Cardiac septum (tissue), 1 donor: ENCODE measurements around the gene SH2D7. TPM values are rescaled to one million over a fixed set of nuclear protein-coding genes. Genes with fewer than 3 reads are reported as not detected.
A peak's percentile ranks its signal among the peaks of the same experiment; 100 is the strongest.

ENCODE experiments used
- DNase-seq: peaks from one replicate; pipeline ENCODE4 v3.0.0-alpha.2; 2020; ENCODE audit warnings: low spot score
- intact Hi-C: fragments of 100-400 bp; cut with DNase I; formaldehyde crosslinking; loops from one replicate; pipeline ENCODE4 v1.14.0; 2022
- total RNA-seq: library from RNA; stranded (reverse); fragmentation: NEBNext Ultra II Directional; extraction: Animal tissue kit (Norgen Biotek cat#: 25700); gene quantifications from one replicate; pipeline ENCODE4 v1.2.1, GENCODE V29; 2021
- donor health status: DM: no; HTN: no; CAD: no.

Gene SH2D7
- total RNA-seq, 1 donor from 2014 or later = not detected

DNA sequence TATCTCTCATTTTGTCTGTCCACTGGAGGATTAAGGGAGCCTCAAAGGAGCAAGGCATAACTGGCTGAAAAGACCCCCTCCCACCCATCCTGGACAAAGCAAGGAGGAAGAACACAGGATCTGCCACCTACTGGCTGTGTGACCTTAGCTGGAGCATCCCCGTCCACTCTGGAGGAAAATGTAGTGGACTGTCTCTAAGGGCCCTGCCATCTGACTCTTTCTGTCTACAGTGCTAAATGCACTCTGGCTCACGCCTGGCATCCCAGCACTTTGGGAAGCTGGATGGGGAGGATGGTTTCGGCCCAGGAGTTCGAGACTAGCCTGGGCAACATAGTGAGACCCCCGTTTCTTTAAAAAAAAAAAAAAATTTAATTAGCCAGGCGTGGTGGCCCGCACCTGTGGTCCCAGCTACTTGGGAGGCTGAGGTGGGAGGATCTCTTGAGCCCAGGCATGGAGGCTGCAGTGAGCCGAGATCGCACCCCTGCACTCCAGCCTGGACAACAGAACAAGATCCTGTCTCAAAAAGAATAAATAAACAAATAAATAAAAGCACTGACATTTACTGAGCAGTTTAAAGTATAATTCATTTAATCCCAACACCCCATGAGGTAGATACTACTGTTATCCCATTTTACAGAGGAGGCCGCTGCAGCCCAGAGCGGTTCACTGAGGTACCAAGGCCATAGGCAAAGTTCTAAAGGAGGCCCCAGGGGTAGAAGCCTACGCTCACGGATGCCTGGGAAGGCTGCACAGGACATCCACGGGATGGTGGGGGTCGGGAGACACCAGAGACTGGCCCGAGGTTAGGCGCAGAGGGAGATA is 15.9 kb upstream of the SH2D7 start:
- intact Hi-C loops = no loop called here
- no peak for DNase-seq

DNA sequence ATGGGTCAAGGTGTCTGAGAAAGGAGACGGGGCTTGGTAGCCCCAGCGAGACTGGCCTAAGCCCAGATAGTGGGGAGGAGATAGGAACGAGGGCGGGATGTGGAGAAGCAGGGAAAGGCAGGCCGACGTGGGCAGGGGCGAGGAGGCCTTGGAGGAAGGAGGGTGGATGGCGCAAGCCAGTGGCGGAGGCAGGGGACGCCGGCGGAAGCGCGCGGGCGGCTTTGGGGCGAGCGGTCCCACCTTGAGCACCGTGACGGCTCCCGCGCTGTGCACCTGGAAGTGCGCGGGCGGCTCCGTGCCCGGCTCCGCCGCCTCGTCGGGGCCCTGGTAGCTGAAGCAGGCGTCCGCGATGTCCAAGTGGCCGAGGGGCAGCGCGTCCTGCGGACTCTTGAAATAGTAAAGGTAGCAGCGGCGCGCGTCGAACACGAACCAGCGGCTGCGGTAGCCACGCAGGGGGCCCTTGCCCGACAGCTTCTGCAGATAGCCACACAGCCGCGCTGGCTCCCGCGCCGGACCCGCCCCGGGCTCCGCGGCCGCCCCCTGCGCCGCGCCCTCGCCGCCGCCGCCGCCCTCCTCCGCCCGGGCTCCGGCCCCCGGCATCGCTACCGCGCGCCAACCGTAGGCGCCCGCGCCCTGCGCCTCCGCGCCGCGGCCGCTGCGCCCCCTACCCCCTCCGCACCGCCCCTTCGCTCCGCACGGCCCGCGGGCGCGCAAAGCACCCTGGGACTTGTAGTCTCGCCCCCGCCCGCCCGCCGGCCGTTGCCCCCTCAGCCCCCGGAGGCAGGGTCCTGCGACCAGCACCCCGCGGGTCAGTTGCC is 15.1 kb upstream of the SH2D7 start, which contains the start of gene TBC1D2B:
TBC1D2B (minus strand) TSS at position 659 of the 818 bp plus-strand sequence; CDS start at position 600, 59 bp downstream.
- peak; percentile 87 for DNase-seq
- intact Hi-C loops = no loop called here

- intact Hi-C loops = no loop called here
Observed at GRCh38 chr15:78077871-78078210, 14.5 kb upstream of the SH2D7 start.

DNA sequence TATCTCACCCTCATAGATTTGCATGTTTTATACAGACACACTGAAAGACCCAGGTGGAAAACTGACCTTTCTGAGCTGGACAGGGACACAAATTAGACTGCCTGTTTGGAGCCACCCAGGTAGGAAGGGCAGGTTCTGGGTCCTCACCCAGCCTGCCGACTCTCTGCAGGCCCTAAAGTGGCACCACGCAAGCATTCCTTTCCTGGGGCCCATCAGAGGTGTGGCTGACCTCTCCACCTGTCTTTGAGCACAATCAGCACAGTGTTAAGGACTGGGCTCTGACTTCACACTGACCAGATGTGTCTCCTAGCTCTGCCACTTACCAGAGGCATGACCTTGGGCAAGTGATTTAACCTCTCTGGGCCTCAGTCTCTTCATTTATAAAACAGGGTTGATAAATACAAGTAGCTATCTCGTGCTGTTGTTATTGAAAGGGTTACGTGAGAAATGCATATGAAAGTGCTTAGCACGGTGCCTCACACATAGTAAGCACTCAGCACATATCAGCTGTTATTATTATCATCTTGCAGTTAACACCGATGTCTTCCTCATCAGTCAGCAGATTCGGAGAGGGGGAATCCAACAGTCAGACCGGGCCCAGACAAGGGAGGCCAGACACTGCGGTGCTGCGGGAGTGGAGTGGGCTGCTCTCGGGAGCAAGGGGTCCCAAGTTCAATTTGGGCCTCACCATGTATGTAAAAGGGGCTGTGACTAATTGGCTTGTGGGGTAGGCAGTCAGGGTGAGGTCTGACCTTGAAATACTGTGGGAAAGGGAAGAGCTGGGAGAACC is 12.9 kb upstream of the SH2D7 start:
- DNase-seq = no peak
- intact Hi-C loops = no loop called here

More at GRCh38 chr15:78077871-78078210, 14.5 kb upstream of the SH2D7 start:
- no peak for DNase-seq

- DNase-seq = no peak
- intact Hi-C loops = no loop called here
Observed at GRCh38 chr15:78080088-78080460, 12.3 kb upstream of the SH2D7 start.

- intact Hi-C loops = no loop called here
- no peak for DNase-seq
Observed at GRCh38 chr15:78082106-78082742, 10.1 kb upstream of the SH2D7 start.

- intact Hi-C loops = no loop called here
- DNase-seq = no peak
Observed at GRCh38 chr15:78082743-78083110, 9.6 kb upstream of the SH2D7 start.

DNA sequence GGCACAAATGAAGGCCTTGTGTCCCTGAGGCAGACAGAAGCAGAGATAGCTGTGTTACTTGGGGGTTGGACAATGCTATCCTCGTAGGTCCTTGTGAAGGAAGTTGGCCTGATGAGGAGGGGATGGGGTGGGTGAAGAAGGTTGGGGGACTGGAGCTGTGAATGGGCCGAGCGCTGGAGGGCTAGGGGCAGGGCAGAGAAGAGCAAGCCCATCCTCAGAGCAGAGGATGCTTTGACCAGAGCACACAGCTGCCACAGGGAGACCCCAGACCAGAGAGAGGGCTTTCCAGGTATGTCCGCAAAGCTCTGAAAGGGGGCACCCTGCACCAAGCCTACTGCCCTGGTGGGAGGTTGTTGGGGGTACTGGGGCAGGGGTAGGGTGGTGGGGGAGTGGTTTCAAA is 9.2 kb upstream of the SH2D7 start:
- no peak for DNase-seq
- intact Hi-C loops = no loop called here

DNA sequence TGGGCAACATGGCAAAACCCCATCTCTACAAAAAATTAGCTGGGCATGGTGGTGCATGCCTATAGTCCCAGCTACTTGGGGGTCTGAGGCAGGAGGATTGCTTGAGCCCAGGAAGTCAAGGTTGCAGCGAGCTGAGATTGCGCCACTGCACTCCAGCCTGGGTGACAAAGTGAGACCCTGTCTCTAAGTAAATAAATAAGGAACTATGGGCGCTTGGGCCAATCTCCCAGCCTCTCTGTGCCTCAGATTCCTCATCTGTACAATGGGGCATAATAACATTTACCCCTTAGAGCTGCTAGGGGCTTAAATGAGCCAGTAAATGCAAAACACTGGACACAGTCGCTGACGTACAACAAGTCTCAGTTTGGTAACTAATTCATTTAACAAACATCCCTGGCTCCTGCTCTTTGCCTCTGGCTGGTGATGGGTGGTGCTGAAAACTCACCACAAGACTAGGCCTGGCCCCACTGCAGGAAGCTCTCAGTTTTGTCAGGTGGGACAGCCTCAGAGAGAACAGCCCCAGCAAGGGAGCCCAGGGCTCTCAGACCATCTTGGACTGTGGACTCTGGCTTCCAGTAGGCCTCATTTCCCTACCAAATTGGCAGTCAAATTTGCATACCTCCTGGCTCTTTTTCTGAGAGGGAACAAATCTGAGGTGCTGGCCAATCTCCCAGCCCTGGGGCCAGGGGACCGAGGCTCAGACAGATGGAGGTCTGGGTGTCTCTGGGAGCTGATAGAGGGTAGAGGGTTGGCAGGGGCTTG is 8.5 kb upstream of the SH2D7 start:
- DNase-seq = no peak
- intact Hi-C loops = no loop called here

- intact Hi-C loops = no loop called here
- no peak for DNase-seq
Observed at GRCh38 chr15:78084449-78084750, 8.0 kb upstream of the SH2D7 start.

DNA sequence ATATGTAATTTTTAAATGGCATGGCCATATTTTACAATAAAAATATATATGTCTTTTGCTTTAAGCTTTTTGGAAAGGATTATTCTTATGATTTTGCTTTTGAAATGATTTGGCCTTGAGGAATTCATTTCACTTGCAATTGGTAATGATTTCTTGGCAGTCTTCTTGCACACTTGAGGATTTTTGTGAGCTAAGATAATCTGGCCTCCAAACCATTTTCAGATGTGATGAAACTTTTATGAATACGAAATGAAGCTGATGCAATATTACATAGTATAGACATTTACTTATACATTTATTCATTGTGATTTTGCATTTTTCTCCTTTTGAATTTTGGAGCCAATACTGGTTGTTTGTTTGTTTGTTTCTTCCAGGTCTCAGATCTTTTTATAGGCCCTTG is 6.4 kb upstream of the SH2D7 start:
- intact Hi-C loops = no loop called here
- DNase-seq = no peak

GRCh38 chr15:78087951-78088772 is 4.2 kb upstream of the SH2D7 start:
- DNase-seq = no peak
- intact Hi-C loops = no loop called here

GRCh38 chr15:78088773-78089080 is 3.6 kb upstream of the SH2D7 start:
- DNase-seq = no peak
- intact Hi-C loops = no loop called here

DNA sequence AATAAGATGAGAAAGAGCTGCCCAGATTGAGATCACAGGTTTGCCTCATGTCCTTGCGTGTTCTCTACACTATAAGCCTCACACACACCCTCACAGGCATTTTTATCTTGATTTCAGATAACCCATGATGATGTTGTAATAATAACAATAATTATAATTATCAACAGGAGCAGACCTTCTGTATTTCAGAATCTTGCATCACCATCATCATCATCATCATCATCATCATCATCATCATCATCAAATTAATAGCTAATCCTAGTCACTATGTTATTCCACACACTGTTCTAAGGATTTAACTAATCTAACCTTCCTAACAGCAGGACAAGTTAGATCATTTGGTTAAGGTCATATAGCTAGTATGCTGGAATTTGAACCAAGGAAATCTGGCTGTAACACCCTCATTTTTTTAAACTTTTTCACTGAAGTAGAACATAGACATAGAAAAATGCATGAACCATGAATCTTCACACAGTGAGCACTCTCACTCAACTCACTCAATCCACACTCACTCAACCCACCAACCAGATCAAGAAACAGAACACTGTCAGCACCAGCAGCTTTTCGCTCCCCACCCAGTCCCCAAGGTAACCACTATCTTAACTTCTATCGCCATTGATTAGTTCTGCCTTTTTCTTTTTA is 1.8 kb upstream of the SH2D7 start:
- DNase-seq = no peak

DNA sequence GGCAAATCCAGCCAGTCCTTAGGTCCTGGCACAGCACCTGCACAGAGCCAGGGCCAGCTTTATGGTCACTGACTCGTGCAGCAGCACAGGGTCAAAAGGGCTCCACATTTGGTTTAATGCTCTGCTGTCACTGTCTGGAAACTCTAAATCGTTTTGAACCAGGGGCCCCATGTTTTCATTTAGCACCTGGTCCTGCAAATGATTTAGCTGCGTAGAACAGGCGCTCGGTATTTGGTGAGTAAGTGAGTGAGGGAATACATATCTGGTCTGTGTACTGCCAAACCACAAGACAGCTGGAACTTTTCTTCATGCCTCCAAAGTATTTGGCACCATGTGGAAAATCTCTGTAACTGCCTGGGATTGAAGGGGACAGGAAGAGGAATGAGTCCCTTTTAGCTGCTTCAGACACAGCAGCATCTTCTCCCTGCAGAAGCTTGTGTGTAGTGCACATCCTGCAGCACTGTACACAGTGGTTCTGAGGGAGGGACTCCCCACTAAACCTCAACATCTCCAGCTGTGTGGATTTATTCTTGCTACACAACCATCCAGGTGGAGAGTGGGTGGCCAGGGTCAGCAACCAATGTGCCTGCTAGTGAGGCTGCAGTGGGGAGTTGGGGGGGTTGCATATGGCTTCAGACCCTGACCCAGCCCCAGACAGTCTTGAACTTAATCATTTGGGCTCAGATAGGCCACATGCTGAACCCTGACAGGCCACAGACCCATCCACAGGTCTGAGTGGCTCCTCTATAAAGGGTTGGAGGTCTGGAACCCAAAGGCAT is 1.1 kb downstream of the SH2D7 start:
- DNase-seq = no peak
- intact Hi-C loops = no loop called here

More for the DNA sequence above, 1.8 kb upstream of the SH2D7 start:
- intact Hi-C loops = no loop called here

DNA sequence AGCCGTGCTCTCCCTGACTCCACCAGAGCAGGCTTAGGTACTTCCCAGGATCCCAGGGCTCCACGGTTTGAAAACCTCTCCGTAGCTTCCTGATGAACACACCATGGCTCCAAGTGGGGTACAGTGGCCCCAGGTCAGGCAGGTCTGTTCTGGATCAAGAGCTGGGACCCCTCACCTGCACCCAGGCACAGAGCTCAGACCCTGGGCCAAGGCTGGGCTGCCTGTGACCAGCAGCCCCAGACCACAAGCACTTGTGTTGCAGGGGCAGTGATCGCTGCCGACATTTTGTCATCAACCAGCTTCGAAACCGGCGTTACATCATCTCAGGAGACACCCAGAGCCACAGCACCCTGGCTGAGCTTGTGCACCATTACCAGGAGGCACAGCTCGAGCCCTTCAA is 5.3 kb downstream of the SH2D7 start:
- DNase-seq = no peak
- intact Hi-C loops = no loop called here

DNA sequence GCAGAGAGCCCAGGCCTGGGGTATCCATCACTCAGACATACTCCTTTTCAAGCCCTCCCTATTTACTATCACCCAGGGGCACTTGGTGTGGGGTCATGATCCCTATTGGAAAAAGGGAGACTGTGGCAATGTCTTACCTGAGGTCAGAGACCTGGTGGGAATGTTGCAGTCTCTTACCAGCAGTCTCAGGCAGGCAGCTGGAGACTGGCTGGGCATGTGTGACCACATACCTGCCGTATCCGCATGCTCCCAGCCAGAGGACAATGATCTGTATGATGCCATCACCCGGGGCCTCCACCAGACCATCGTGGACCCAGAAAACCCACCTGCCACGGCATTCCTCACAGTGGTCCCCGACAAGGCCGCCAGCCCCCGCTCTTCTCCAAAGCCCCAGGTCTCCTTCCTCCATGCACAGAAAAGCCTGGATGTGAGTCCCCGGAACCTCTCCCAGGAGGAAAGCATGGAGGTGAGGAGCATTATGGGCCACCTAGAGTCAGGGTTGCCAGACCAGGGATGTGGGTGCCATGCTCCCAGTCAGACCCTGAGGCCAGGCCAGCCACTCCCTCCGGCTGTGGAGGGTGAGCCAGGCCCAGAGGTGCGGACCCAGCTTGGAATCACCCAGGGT is 5.9 kb downstream of the SH2D7 start:
- intact Hi-C loops = no loop called here
- no peak for DNase-seq
